Colon (tissue), 2 donors: Measurements from ENCODE around the gene WWOX.
"Not testable (repeated sequence)": the region's sequence is repeated elsewhere in the genome, so short reads cannot be mapped to it uniquely, and the experiment has no call there.

Experiments used
- FAIRE-seq: peaks from 2 replicates; lab custom pipeline; 2012; peaks lifted over from hg19 to GRCh38; lab: Jason Lieb, UNC
- donor health status: control.
- donor health status: control.

The WWOX gene

DNA sequence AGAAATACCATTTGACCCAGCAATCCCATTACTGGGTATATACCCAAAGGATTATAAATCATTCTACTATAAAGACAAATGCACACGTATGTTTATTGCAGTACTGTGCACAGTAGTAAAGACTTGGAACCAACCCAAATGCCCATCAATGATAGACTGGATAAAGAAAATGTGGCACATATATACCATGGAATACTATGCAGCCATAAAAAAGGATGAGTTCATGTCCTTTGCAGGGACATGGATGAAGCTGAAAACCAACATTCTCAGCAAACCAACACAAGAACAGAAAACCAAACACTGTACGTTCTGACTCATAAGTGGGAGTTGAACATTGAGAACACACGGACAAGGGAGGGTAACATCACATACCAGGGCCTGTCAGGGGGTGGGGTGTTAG, 1126.5 kb downstream of the WWOX start:
- FAIRE-seq, result not testable (repeated sequence)

GRCh38 chr16:79229361-79229760, 1129.9 kb downstream of the WWOX start:
- FAIRE-seq, result no peak

- not testable (repeated sequence) for FAIRE-seq
Measured at GRCh38 chr16:79245700-79246099, 1146.2 kb downstream of the WWOX start.

- FAIRE-seq, result no peak
Measured at GRCh38 chr16:79247386-79247785, 1147.9 kb downstream of the WWOX start.

DNA sequence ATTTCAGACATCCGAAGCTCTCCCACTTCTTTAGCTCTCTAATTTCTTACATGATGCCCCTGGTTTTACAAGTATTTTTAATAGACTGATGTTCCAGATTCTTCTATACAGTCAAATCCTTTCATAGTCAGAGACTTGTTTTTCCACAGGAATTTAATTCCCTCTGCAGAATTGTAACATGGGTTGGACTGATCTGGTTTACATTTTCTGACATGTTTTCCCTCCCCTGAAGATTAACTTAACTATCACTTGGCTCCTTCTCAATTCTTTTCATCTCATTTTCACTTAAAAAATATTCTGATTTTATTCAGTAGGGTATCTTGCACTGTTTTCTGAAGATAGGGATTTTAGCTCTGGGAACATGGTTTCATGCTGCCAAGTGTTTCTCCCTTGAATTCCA, 1148.9 kb downstream of the WWOX start:
- no peak for FAIRE-seq

DNA sequence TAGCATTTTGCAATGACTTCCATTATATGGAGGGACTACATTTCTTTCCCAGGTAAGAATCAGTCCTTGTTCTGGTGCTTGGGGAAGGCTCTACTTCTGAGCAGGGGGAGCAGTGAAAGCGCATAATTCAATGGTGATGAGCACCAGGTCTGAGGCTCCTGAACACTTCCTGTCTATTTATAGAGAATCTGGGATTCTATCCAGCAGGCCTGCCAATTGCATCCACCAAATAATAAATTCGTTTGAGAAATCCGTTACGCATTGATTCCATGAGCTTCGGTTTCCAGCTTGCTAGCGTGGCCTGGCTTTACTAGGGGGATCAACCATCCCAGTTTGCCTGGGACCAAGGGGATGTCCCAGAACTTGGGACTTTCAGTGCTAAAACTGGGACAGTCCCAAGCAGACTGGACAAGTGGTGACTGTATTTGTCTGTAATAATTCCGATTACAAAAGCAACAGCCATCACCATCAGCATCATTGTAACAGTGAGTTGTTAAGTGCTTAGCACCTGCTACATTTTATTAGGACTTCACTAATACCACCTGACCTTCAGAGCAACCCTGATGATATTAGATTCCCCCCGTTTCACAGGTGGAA, 1151.1 kb downstream of the WWOX start:
- FAIRE-seq, result no peak

GRCh38 chr16:79253100-79253631, 1153.7 kb downstream of the WWOX start:
- FAIRE-seq, result no peak

GRCh38 chr16:79257953-79258490, 1158.6 kb downstream of the WWOX start:
- no peak for FAIRE-seq

- not testable (repeated sequence) for FAIRE-seq
Measured at GRCh38 chr16:79260890-79261289, 1161.4 kb downstream of the WWOX start.

DNA sequence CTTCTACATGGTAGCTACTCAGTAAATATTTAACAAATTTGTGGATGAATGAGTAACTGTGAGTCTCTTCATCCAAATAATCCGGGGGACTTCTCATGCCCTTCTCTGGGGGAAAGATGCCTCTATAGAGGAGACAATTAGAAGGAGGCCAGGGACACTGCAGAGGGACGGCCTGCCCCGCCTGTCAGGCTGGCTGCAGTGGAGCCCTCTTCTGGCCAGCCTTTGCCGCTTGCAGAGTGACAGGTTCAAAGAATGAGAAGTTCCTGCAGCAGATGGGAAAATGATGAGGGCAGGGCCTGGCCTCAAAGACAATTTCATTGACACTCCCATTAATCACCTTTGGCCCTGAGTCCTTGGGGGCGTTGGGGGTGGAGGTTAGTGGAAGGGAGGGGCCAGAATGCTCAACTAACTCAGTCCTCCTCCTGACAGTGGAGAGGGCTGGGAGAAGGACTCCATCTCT, 1162.1 kb downstream of the WWOX start:
- no peak for FAIRE-seq

DNA sequence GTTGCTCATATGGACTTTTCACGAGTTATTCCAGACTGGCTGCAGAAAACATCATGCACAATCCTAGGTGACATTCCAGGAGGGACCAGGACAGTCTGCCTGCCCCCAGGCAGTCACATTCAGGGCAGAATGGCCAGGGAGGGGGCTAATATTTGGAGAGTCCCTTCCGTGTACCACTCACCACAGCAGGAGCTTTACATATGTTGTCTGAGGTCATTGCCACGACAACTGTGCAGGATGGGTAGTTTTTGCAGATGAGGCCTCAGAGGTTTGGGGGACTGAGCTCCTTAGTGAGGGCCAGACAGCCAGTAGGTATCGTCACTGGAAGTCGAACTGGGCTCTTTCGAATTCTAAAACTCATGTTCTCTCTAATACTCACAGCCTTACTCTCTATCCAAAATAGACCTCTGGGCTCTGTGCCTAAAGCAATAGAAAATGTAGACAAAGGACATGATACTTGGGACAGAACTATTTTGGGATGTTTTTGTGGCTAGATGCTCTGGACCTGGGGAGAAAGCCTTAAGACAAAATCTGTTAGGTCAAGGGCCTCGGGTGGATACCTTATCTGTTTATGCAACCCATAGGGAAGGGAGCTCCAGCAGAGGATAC, 1162.6 kb downstream of the WWOX start:
- no peak for FAIRE-seq
